K562 (cell line): ENCODE data around the gene HLA-DPA1. TPM values are rescaled to one million over a fixed set of nuclear protein-coding genes. Genes with fewer than 3 reads are reported as not detected.

Experiments used
- ATAC-seq: fragments of 200-7000 bp; cut with Tn5 transposase; 3 replicates; pipeline ENCODE4 v1.9.1; 2020; ENCODE audit warnings: moderate library complexity
- BruUV-seq: library from RNA; stranded (reverse); fragments of 400-500 nt; replicated peaks from 2 replicates; lab custom pipeline; 2021; lab: Mats Ljungman, UMichigan
- CTCF ChIA-PET: fragments of 300-600 bp; formaldehyde crosslinking; extraction: SDS; loops from one replicate; lab custom pipeline; 2021; ENCODE audit warnings: low intra/inter-chr PET ratio; lab: Yijun Ruan, JAX
- POLR2A ChIA-PET: fragments of 300-600, 350-650 bp; sonication (Branson Sonifier 250); formaldehyde crosslinking; extraction: SDS; loops from one replicate; lab custom pipeline; 2021; ENCODE audit warnings: antibody characterized with exemption, inconsistent platforms; lab: Yijun Ruan, JAX
- DNase-seq, 4 experiments: peaks; one replicate each; pipeline versions ENCODE4 v3.0.0 to v3.0.0-alpha.2; 2011 to 2018; ENCODE audit warnings: low spot score in 3 of 4, mixed read lengths in 3 of 4; ENCODE audit errors: extremely low read depth in 1 of 4
- FAIRE-seq: peaks from 2 replicates; lab custom pipeline; 2011; peaks lifted over from hg19 to GRCh38; lab: Jason Lieb, UNC
- H2AFZ ChIP-seq: 2 replicates; pipeline ENCODE4 v1.6.0; 2011; ENCODE audit warnings: low read depth, low read length, control low read depth, inconsistent platforms
- H3K27ac ChIP-seq: fragments of 200-600 bp; 3 replicates; pipeline ENCODE4 v1.8.0; 2011; ENCODE audit warnings: low read depth, mild to moderate bottlenecking, control low read depth, inconsistent platforms, low read length, moderate library complexity, mixed read lengths; ENCODE audit errors: extremely low read depth
- H3K27me3 ChIP-seq, 2 experiments: fragments of 300-600 bp in 1 of 2; 2 replicates in 1 of 2; 3 replicates in 1 of 2; pipeline versions ENCODE4 v1.6.0 to v1.8.0; 2011; ENCODE audit warnings: inconsistent platforms in 2 of 2, low read length in 2 of 2, mild to moderate bottlenecking in 1 of 2, mixed read lengths in 1 of 2, moderate library complexity in 1 of 2; ENCODE audit not compliant: control insufficient read depth in 2 of 2, insufficient read depth in 2 of 2
- H3K36me3 ChIP-seq: fragments of 300-600 bp; 3 replicates; pipeline ENCODE4 v1.8.0; 2011; ENCODE audit warnings: mild to moderate bottlenecking, low read length, inconsistent platforms; ENCODE audit not compliant: control insufficient read depth, insufficient read depth
- H3K4me1 ChIP-seq, 2 experiments: fragments of 200-600 bp in 1 of 2; replicated peaks in 1 of 2; 2 replicates in 1 of 2; 3 replicates in 1 of 2; pipeline versions ENCODE4 v1.5.1 to v1.8.0; 2011; ENCODE audit warnings: inconsistent platforms in 2 of 2, low read length in 2 of 2, mild to moderate bottlenecking in 1 of 2, mixed read lengths in 1 of 2, moderate library complexity in 1 of 2; ENCODE audit not compliant: control insufficient read depth in 2 of 2, insufficient read depth in 2 of 2
- H3K4me2 ChIP-seq: 2 replicates; pipeline ENCODE4 v1.6.1; 2011; ENCODE audit warnings: low read length, control low read depth, inconsistent platforms, mixed read lengths; ENCODE audit not compliant: insufficient read depth
- H3K4me3 ChIP-seq: fragments of 200-600 bp; sonication (generic), shearing (Covaris generic); 2 replicates; pipeline ENCODE4 v1.5.1; 2016; ENCODE audit warnings: control low read depth, inconsistent platforms
- H3K79me2 ChIP-seq: fragments of 200-600 bp; 3 replicates; pipeline ENCODE4 v1.8.0; 2011; ENCODE audit warnings: low read length, inconsistent platforms; ENCODE audit not compliant: control insufficient read depth, insufficient read depth
- H3K9ac ChIP-seq, 2 experiments: 2 replicates each; pipeline versions ENCODE4 v1.6.0 to v1.6.1; 2011; ENCODE audit warnings: low read depth in 2 of 2, low read length in 2 of 2, control low read depth in 1 of 2, inconsistent platforms in 1 of 2, mild to moderate bottlenecking in 1 of 2, mixed read lengths in 1 of 2; ENCODE audit not compliant: insufficient read depth in 1 of 2
- H3K9me1 ChIP-seq: one replicate; pipeline ENCODE4 v1.6.0; 2011; ENCODE audit warnings: inconsistent platforms, mild to moderate bottlenecking, low read length, moderate library complexity; ENCODE audit not compliant: control insufficient read depth, insufficient read depth
- H3K9me3 ChIP-seq: replicated peaks from 2 replicates; pipeline ENCODE4 v1.5.1; 2011; ENCODE audit warnings: low read depth, low read length, inconsistent platforms; ENCODE audit not compliant: control insufficient read depth, insufficient read depth
- H4K20me1 ChIP-seq: replicated peaks from 2 replicates; pipeline ENCODE4 v1.6.1; 2011; ENCODE audit warnings: low read length, inconsistent platforms, mixed read lengths; ENCODE audit not compliant: control insufficient read depth, insufficient read depth
- CBFB ChIP-seq: sonication (generic); formaldehyde crosslinking; IDR thresholded peaks from 2 replicates; pipeline ENCODE4 v1.4.0; 2020; ENCODE audit warnings: mild to moderate bottlenecking, missing genetic modification reagents
- CBX2 ChIP-seq: fragments of 200-600 bp; sonication (generic); IDR thresholded peaks from one replicate; pipeline ENCODE4 v1.6.1; 2012; ENCODE audit warnings: mild to moderate bottlenecking, low read length, inconsistent platforms; ENCODE audit not compliant: insufficient read depth, poor library complexity, severe bottlenecking
- CEBPB ChIP-seq: fragments of 450-650 bp; IDR thresholded peaks from 2 replicates; pipeline ENCODE4 v1.6.1; 2016; ENCODE audit warnings: missing genetic modification characterization, missing compliant biosample characterization
- CREB3L1 ChIP-seq: fragments of 450-650 bp; IDR thresholded peaks from 2 replicates; pipeline ENCODE4 v1.6.1; 2014; ENCODE audit warnings: low read depth, mild to moderate bottlenecking, moderate library complexity, borderline replicate concordance
- FOXA3 ChIP-seq, 2 experiments: fragments of 450-650 bp in 1 of 2; sonication (generic) in 1 of 2; formaldehyde crosslinking; IDR thresholded peaks in 1 of 2; conservative IDR thresholded peaks in 1 of 2; 2 replicates each; pipeline versions ENCODE4 v1.4.0 to v1.8.0; 2020 to 2022; ENCODE audit warnings: mild to moderate bottlenecking in 2 of 2, missing genetic modification reagents in 1 of 2
- HINFP ChIP-seq: fragments of 450-650 bp; conservative IDR thresholded peaks from 2 replicates; pipeline ENCODE4 v1.6.1; 2016; ENCODE audit warnings: missing genetic modification characterization, low read depth, mild to moderate bottlenecking, control low read depth, missing compliant biosample characterization
- NFIX ChIP-seq: fragments of 250-450 bp; sonication (Bioruptor Pico); IDR thresholded peaks from 2 replicates; pipeline ENCODE4 v1.4.0; 2020; ENCODE audit warnings: low read depth, mild to moderate bottlenecking, moderate library complexity
- RBM25 ChIP-seq: fragments of 200-400 bp; formaldehyde crosslinking; IDR thresholded peaks from 2 replicates; pipeline ENCODE4 v1.6.1; 2018; ENCODE audit warnings: low read length, low read depth, moderate library complexity; ENCODE audit not compliant: severe bottlenecking
- TCF7 ChIP-seq: sonication (generic); IDR thresholded peaks from 2 replicates; pipeline ENCODE4 v1.6.1; 2016; ENCODE audit warnings: antibody characterized with exemption, borderline replicate concordance
- TCFL5 ChIP-seq: fragments of 250-450 bp; sonication (Bioruptor Pico); conservative IDR thresholded peaks from 2 replicates; pipeline ENCODE4 v1.6.1; 2021; ENCODE audit warnings: mild to moderate bottlenecking, moderate library complexity, matching md5 sums
- USF2 ChIP-seq: sonication (generic); formaldehyde crosslinking; IDR thresholded peaks from 2 replicates; pipeline ENCODE4 v1.5.0; 2020; ENCODE audit warnings: missing genetic modification reagents
- ZNF143 ChIP-seq: sonication (generic); formaldehyde crosslinking; IDR thresholded peaks from 2 replicates; pipeline ENCODE4 v1.9.0; 2022; ENCODE audit warnings: mild to moderate bottlenecking, missing genetic modification reagents
- WGBS: fragments of 100-300 bp; shearing (Covaris generic); methylation state at CpG from one replicate; pipeline ENCODE4 v1.1.6; 2016; ENCODE audit warnings: low coverage, mixed read lengths; ENCODE audit not compliant: insufficient coverage; ENCODE audit errors: missing lambda C conversion rate; 5-methylcytosine and 5-hydroxymethylcytosine counted together
- in situ Hi-C: fragments of 300-500 bp; cut with MboI; formaldehyde crosslinking; loops from 4 replicates; pipeline ENCODE4 v1.15.0; 2018; ENCODE audit warnings: inconsistent platforms, mixed read lengths
- intact Hi-C: fragments of 100-400 bp; cut with micrococcal nuclease; formaldehyde crosslinking; loops from 2 replicates; pipeline ENCODE4 v1.14.2; 2022
- polyA plus RNA-seq, 8 experiments: library from polyadenylated mRNA; depleted of rRNA in 4 of 8; stranded (reverse) in 5 of 8; unstranded in 3 of 8; fragments of >200 nt; fragmentation: Nextera tagmentation in 2 of 8; fragmentation: Illumina TruSeq in 1 of 8; extraction: Ambion mirVana in 2 of 8; extraction: Trizol in 1 of 8; gene quantifications; 2 replicates each; pipeline versions ENCODE4 v1.2.1 to v1.2.3, GENCODE V29; 2011 to 2014; ENCODE audit warnings: inconsistent platforms in 1 of 8, missing spikeins in 1 of 8
- total RNA-seq, 7 experiments: library from RNA; depleted of rRNA in 6 of 7; stranded (reverse); fragments of >200 nt in 6 of 7; fragmentation: Illumina TruSeq in 2 of 7; extraction: Trizol in 2 of 7; gene quantifications; 2 replicates each; pipeline versions ENCODE4 v1.2.1 to v1.2.3, GENCODE V29; 2011 to 2021; ENCODE audit warnings: low replicate concordance in 1 of 7

Gene HLA-DPA1
- total and polyA plus RNA-seq, 9 of the 15 experiments (the other 6 are each of a cell fraction or from before 2014, with no cell fraction given): 0.23 to 0.93 (median 0.55) TPM

GRCh38 chr6:33040157-33040556 is 33.3 kb downstream of the HLA-DPA1 start:
- Histone ChIP-seq H3K4me1 (no peaks in the 10 kb centered on the region), H4K20me1 (no peaks in the 10 kb centered on the region), H3K4me2 (no peak overlapping the region), H3K27ac (no peak overlapping the region), H3K9me1 (no peaks in the 10 kb centered on the region), H3K9ac (no peak overlapping the region), H3K27me3 (no peaks in the 10 kb centered on the region), H3K4me3 (no peak overlapping the region), H2AFZ (no peak overlapping the region), H3K79me2 (no peaks in the 10 kb centered on the region), H3K36me3 (no peaks in the 10 kb centered on the region), H3K9me3 (0 out of 2 replicates have a peak, but pooled peaks cover under 1% of the 10 kb centered on the region)
- TF ChIP-seq CBX2 (no peak), ZNF143 (CRISPR knock-in tag) (no peak), CEBPB (no peak), TCFL5 (CRISPR knock-in tag) (no peak), FOXA3 (CRISPR knock-in tag; conservative IDR thresholded peaks at IDR 0.05 in 1 of 2, IDR thresholded peaks at IDR 0.05 in 1 of 2) (no peak), USF2 (CRISPR knock-in tag) (no peak), RBM25 (no peak), TCF7 (no peak), NFIX (CRISPR knock-in tag) (no peak), CREB3L1 (no peak), CBFB (CRISPR knock-in tag) (no peak), HINFP (tag) (no peak)
- ChIA-PET POLR2A (interaction anchor here (0.9 kb wide), 1 partner anchor 85 kb away, joined by 3 read pairs; no protein-coding TSS in a partner anchor), CTCF (no interaction called here)
- intact Hi-C loops: no loop called here
- WGBS: 0% methylated on average over 2 of the region's 2 CpGs
- ATAC-seq: no peak
- no peak for DNase-seq
- no peak for FAIRE-seq
- in situ Hi-C loops: no loop called here
- BruUV-seq: no TSS peak
